HepG2 (cell line): ENCODE results near the gene AKT3. TPM values are rescaled to one million over a fixed set of nuclear protein-coding genes. Genes with fewer than 3 reads are reported as not detected.

Experiments
- ATAC-seq: fragments of 200-7000 bp; cut with Tn5 transposase; 3 replicates; pipeline ENCODE4 v1.9.1; 2020; ENCODE audit warnings: mild to moderate bottlenecking, moderate library complexity
- BruUV-seq: library from RNA; stranded (reverse); fragments of 400-500 nt; replicated peaks from 2 replicates; lab custom pipeline; 2021; lab: Mats Ljungman, UMichigan
- CTCF ChIA-PET: fragments of 300-600 bp; formaldehyde crosslinking; extraction: SDS; loops from one replicate; lab custom pipeline; 2021; ENCODE audit warnings: low total read pairs, inconsistent platforms, low intra/inter-chr PET ratio; lab: Yijun Ruan, JAX
- POLR2A ChIA-PET: fragments of 350-600 bp; sonication (Branson Sonifier 250); formaldehyde crosslinking; loops from one replicate; lab custom pipeline; 2020; ENCODE audit warnings: antibody characterized with exemption, inconsistent platforms; lab: Yijun Ruan, JAX
- DNase-seq: peaks from one replicate; pipeline ENCODE4 v3.0.0-alpha.2; 2015; ENCODE audit warnings: low spot score
- FAIRE-seq: peaks from 3 replicates; lab custom pipeline; 2011; peaks lifted over from hg19 to GRCh38; lab: Jason Lieb, UNC
- H2AFZ ChIP-seq: one replicate; pipeline ENCODE4 v1.6.1; 2011; ENCODE audit warnings: low read length, inconsistent platforms
- H3K27ac ChIP-seq: fragments of 300-600 bp; 3 replicates; pipeline ENCODE4 v1.8.0; 2011; ENCODE audit warnings: mixed run types, mild to moderate bottlenecking, mixed read lengths, low read length, inconsistent platforms; ENCODE audit not compliant: insufficient read depth; ENCODE audit errors: extremely low read length
- H3K27me3 ChIP-seq, 2 experiments: fragments of 200-600 bp in 1 of 2; 2 replicates in 1 of 2; 3 replicates in 1 of 2; pipeline versions ENCODE4 v1.6.0 to v1.8.0; 2011; ENCODE audit warnings: low read length in 2 of 2, mild to moderate bottlenecking in 2 of 2, moderate library complexity in 2 of 2, inconsistent platforms in 1 of 2; ENCODE audit not compliant: insufficient read depth in 2 of 2, control insufficient read depth in 1 of 2
- H3K36me3 ChIP-seq, 2 experiments: fragments of 200-600 bp in 1 of 2; replicated peaks in 1 of 2; 2 replicates in 1 of 2; 3 replicates in 1 of 2; pipeline versions ENCODE4 v1.5.1 to v1.8.0; 2011; ENCODE audit warnings: low read length in 2 of 2, inconsistent platforms in 1 of 2; ENCODE audit not compliant: insufficient read depth in 2 of 2, control insufficient read depth in 1 of 2
- H3K4me1 ChIP-seq: 2 replicates; pipeline ENCODE4 v1.5.1; 2012; ENCODE audit warnings: low read length, inconsistent platforms; ENCODE audit not compliant: insufficient read depth
- H3K4me2 ChIP-seq: 2 replicates; pipeline ENCODE4 v1.6.0; 2011; ENCODE audit warnings: low read depth, low read length, inconsistent platforms
- H3K4me3 ChIP-seq, 3 experiments: fragments of 200-600 bp in 1 of 3; sonication (generic), shearing (Covaris generic) in 1 of 3; replicated peaks in 1 of 3; 2 replicates each; pipeline ENCODE4 v1.5.1; 2011 to 2016; ENCODE audit warnings: low read length in 3 of 3, inconsistent platforms in 2 of 3, low read depth in 2 of 3, mild to moderate bottlenecking in 2 of 3, control low read depth in 1 of 3, mixed read lengths in 1 of 3; ENCODE audit not compliant: insufficient read depth in 1 of 3
- H3K79me2 ChIP-seq: one replicate; pipeline ENCODE4 v1.6.1; 2011; ENCODE audit warnings: low read length, inconsistent platforms; ENCODE audit not compliant: insufficient read depth
- H3K9ac ChIP-seq: 2 replicates; pipeline ENCODE4 v1.6.0; 2011; ENCODE audit warnings: mild to moderate bottlenecking, low read depth, low read length, inconsistent platforms; ENCODE audit not compliant: insufficient read depth
- H3K9me3 ChIP-seq: 2 replicates; pipeline ENCODE4 v1.5.1; 2012; ENCODE audit warnings: mild to moderate bottlenecking, low read length
- H4K20me1 ChIP-seq: 2 replicates; pipeline ENCODE4 v1.6.0; 2011; ENCODE audit warnings: inconsistent platforms, mild to moderate bottlenecking, low read length, moderate library complexity; ENCODE audit not compliant: insufficient read depth
- ARNT2 ChIP-seq: sonication (generic); formaldehyde crosslinking; IDR thresholded peaks from 2 replicates; pipeline ENCODE4 v1.8.0; 2022; ENCODE audit warnings: mild to moderate bottlenecking, low read depth, missing genetic modification reagents, moderate library complexity
- BORCS8-MEF2B ChIP-seq: sonication (generic); formaldehyde crosslinking; IDR thresholded peaks from 2 replicates; pipeline ENCODE4 v1.8.0; 2022; ENCODE audit warnings: mild to moderate bottlenecking, missing genetic modification reagents
- DRAP1 ChIP-seq: IDR thresholded peaks from 2 replicates; pipeline ENCODE4 v1.6.1; 2016; ENCODE audit warnings: missing genetic modification reagents, missing compliant biosample characterization
- ELF3 ChIP-seq: IDR thresholded peaks from 2 replicates; pipeline ENCODE4 v1.6.1; 2016; ENCODE audit warnings: missing genetic modification reagents, missing compliant biosample characterization
- ETS1 ChIP-seq: sonication (generic); formaldehyde crosslinking; IDR thresholded peaks from 2 replicates; pipeline ENCODE4 v1.4.0; 2020; ENCODE audit warnings: missing genetic modification reagents
- HDAC1 ChIP-seq: sonication (generic); formaldehyde crosslinking; IDR thresholded peaks from 2 replicates; pipeline ENCODE4 v1.5.1; 2020; ENCODE audit warnings: mild to moderate bottlenecking, missing genetic modification reagents
- MNT ChIP-seq: fragments of 450-650 bp; IDR thresholded peaks from 2 replicates; pipeline ENCODE4 v1.6.1; 2016
- NFE2L1 ChIP-seq: sonication (generic); formaldehyde crosslinking; IDR thresholded peaks from 2 replicates; pipeline ENCODE4 v1.4.0; 2020; ENCODE audit warnings: missing genetic modification reagents, mild to moderate bottlenecking, borderline replicate concordance
- NFE2L2 ChIP-seq: fragments of 150-350 bp; IDR thresholded peaks from 2 replicates; pipeline ENCODE4 v1.6.1; 2014; ENCODE audit warnings: low read length
- NRL ChIP-seq: sonication (generic); formaldehyde crosslinking; IDR thresholded peaks from 2 replicates; pipeline ENCODE4 v1.5.0; 2020; ENCODE audit warnings: missing genetic modification reagents, mild to moderate bottlenecking, moderate library complexity, borderline replicate concordance
- RBM39 ChIP-seq: fragments of 200-400 bp; formaldehyde crosslinking; IDR thresholded peaks from one replicate; pipeline ENCODE4 v1.6.1; 2018; ENCODE audit warnings: antibody characterized with exemption, mild to moderate bottlenecking, low read depth, low read length; ENCODE audit not compliant: poor library complexity, severe bottlenecking
- SRSF1 ChIP-seq: fragments of 200-400 bp; formaldehyde crosslinking; optimal IDR thresholded peaks from 2 replicates; pipeline ENCODE3; 2017; ENCODE audit warnings: mild to moderate bottlenecking, low read depth, low read length, moderate library complexity
- U2AF1 ChIP-seq: fragments of 200-400 bp; formaldehyde crosslinking; optimal IDR thresholded peaks from 2 replicates; pipeline ENCODE3; 2017; ENCODE audit warnings: mild to moderate bottlenecking, low read depth, low read length
- ZBTB7A ChIP-seq: sonication (generic); formaldehyde crosslinking; IDR thresholded peaks from 2 replicates; pipeline ENCODE4 v1.8.0; 2022; ENCODE audit warnings: mild to moderate bottlenecking, missing genetic modification reagents
- ZMYM4 ChIP-seq: sonication (generic); formaldehyde crosslinking; IDR thresholded peaks from 2 replicates; pipeline ENCODE4 v1.8.1; 2023; ENCODE audit warnings: mild to moderate bottlenecking, missing genetic modification reagents
- ZNF431 ChIP-seq: sonication (generic); formaldehyde crosslinking; IDR thresholded peaks from 2 replicates; pipeline ENCODE4 v1.9.0; 2022; ENCODE audit warnings: missing genetic modification reagents, low read depth, mild to moderate bottlenecking, borderline replicate concordance
- ZNF563 ChIP-seq: sonication (generic); formaldehyde crosslinking; IDR thresholded peaks from 2 replicates; pipeline ENCODE4 v1.8.0; 2022; ENCODE audit warnings: mild to moderate bottlenecking, moderate library complexity, missing genetic modification reagents
- WGBS: methylation state at CpG from one replicate; pipeline ENCODE4 v1.1.6; 2017; ENCODE audit warnings: low lambda C conversion rate; 5-methylcytosine and 5-hydroxymethylcytosine counted together
- in situ Hi-C: cut with HindIII; loops from 2 replicates; pipeline ENCODE4 v1.10.0; 2017; ENCODE audit warnings: low pct_unique_long_range_greater_than_20kb; ENCODE audit not compliant: extremely low pct_ligation_motif_present
- intact Hi-C: fragments of 100-400 bp; cut with micrococcal nuclease; formaldehyde crosslinking; loops from one replicate; pipeline ENCODE4 v1.10.0; 2022; ENCODE audit not compliant: unreplicated experiment
- polyA plus RNA-seq, 8 experiments: library from polyadenylated mRNA; depleted of rRNA in 3 of 8; stranded (reverse) in 7 of 8; unstranded in 1 of 8; fragments of >200 nt; fragmentation: Illumina TruSeq in 4 of 8; extraction: Trizol in 4 of 8; gene quantifications; 2 replicates each; pipeline versions ENCODE4 v1.2.1 to v1.2.3, GENCODE V29; 2011 to 2016; ENCODE audit warnings: low read depth in 4 of 8, missing spikeins in 1 of 8, mixed read lengths in 1 of 8; ENCODE audit not compliant: insufficient read depth in 1 of 8
- total RNA-seq, 5 experiments: library from RNA; depleted of rRNA; stranded (reverse); fragments of >200 nt; fragmentation: Illumina TruSeq; extraction: Trizol; gene quantifications; 2 replicates each; pipeline ENCODE4 v1.2.3, GENCODE V29; 2016; ENCODE audit warnings: low read depth in 1 of 5
- TF ChIP-seq, protein P1 (sequence below): sonication (generic); formaldehyde crosslinking; IDR thresholded peaks from 2 replicates; pipeline ENCODE4 v1.5.0; 2020; ENCODE audit warnings: missing genetic modification reagents, mild to moderate bottlenecking, borderline replicate concordance

The AKT3 gene
- total and polyA plus RNA-seq, 2 of the 13 experiments (the other 11 are each of a cell fraction or from before 2014, with no cell fraction given), result 0.07 TPM

DNA sequence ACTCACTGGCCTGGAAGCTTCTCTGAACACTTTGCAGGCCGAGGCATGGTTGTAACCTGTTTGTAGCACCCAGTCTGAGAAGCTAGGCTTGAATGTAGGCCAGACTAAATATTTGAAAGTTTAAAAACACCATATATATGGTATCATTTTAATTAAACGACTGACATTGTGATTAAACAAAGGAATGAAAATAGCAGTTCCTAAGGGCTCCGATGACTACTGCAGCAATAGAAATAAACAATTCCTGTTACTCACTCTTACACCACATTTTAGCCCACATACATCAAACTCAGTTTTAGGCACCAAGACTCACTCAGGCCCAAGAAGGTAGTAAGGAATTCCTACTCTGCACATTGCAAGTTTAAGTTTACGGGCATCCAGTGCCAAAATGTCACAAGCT, 281.2 kb downstream of the AKT3 start:
- BruUV-seq, result no TSS peak

More for the DNA sequence above, 281.2 kb downstream of the AKT3 start:
- no peak for ATAC-seq
- Histone ChIP-seq H3K27me3 (no peaks in the 10 kb centered on the region), H3K9me3 (no peaks in the 10 kb centered on the region), H3K4me1 (no peaks in the 10 kb centered on the region), H3K9ac (no peak overlapping the region), H4K20me1 (no peaks in the 10 kb centered on the region), H2AFZ (no peak overlapping the region), H3K4me2 (no peak overlapping the region), H3K4me3 (no peak overlapping the region), H3K79me2 (no peaks in the 10 kb centered on the region), H3K36me3 (no peaks in the 10 kb centered on the region), H3K27ac (no peak overlapping the region)
- WGBS, result 15% methylated on average over 4 of the region's 4 CpGs
- CTCF ChIA-PET, result no interaction called here
- intact Hi-C loops, result no loop called here
- DNase-seq, result no peak
- TF ChIP-seq ZMYM4 (CRISPR knock-in tag) (no peak), DRAP1 (CRISPR knock-in tag) (no peak), ZNF431 (no peak), RBM39 (no peak), ARNT2 (CRISPR knock-in tag) (no peak), ELF3 (no peak), BORCS8-MEF2B (CRISPR knock-in tag) (no peak), NFE2L1 (CRISPR knock-in tag) (no peak), NFE2L2 (no peak), ZNF563 (no peak), U2AF1 (no peak), HDAC1 (CRISPR knock-in tag) (no peak), MNT (no peak), SRSF1 (no peak), ETS1 (CRISPR knock-in tag) (no peak), ZBTB7A (no peak), NRL (no peak)
- TF ChIP-seq, protein P1, sequence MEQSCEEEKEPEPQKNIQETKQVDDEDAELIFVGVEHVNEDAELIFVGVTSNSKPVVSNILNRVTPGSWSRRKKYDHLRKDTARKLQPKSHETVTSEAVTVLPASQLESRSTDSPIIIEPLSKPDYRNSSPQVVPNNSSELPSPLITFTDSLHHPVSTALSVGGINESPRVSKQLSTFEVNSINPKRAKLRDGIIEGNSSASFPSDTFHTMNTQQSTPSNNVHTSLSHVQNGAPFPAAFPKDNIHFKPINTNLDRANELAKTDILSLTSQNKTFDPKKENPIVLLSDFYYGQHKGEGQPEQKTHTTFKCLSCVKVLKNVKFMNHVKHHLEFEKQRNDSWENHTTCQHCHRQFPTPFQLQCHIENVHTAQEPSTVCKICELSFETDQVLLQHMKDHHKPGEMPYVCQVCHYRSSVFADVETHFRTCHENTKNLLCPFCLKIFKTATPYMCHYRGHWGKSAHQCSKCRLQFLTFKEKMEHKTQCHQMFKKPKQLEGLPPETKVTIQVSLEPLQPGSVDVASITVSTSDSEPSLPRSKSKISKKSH (CRISPR knock-in tag), result no peak
- POLR2A ChIA-PET, result no interaction called here
- FAIRE-seq, result no peak
- in situ Hi-C loops, result no loop called here
